Lower leg skin (tissue), 4 donors: ENCODE data around the gene BICRAL. TPM values are rescaled to one million over a fixed set of nuclear protein-coding genes. Genes with fewer than 3 reads are reported as not detected.

Source experiments
- DNase-seq, 2 donors: peaks; one replicate each; pipeline ENCODE4 v3.0.0-alpha.2; 2019; ENCODE audit warnings: low spot score in 2 of 2
- H3K4me3 ChIP-seq: fragments of 200-600 bp; sonication (generic); 2 replicates; pipeline ENCODE4 v1.5.1; 2017; ENCODE audit warnings: mild to moderate bottlenecking, low read depth; ENCODE audit not compliant: poor library complexity, severe bottlenecking
- POLR2A ChIP-seq, 2 donors: fragments of 450-650 bp; IDR thresholded peaks; one replicate each; pipeline ENCODE4 v1.6.1; 2016 to 2017; ENCODE audit warnings: antibody characterized with exemption in 2 of 2, mild to moderate bottlenecking in 1 of 2, moderate library complexity in 1 of 2
- WGBS, 2 donors: methylation state at CpG; one replicate each; pipeline ENCODE4 v1.1.5; 2018; 5-methylcytosine and 5-hydroxymethylcytosine counted together
- intact Hi-C: fragments of 100-400 bp; cut with DNase I; formaldehyde crosslinking; loops from one replicate; pipeline ENCODE4 v1.15.0; 2023; ENCODE audit warnings: low total_unique reads
- total RNA-seq, 4 donors: library from RNA; depleted of rRNA; stranded (reverse); fragments of >200 nt; gene quantifications; one replicate each; pipeline ENCODE4 v1.1.0, GENCODE V29; 2016
- TF ChIP-seq, protein P1 (sequence below), 3 donors: fragments of 450-650 bp; IDR thresholded peaks; one replicate each; pipeline ENCODE4 v1.5.1; 2016; ENCODE audit warnings: antibody characterized with exemption in 3 of 3, mild to moderate bottlenecking in 3 of 3, moderate library complexity in 2 of 3

BICRAL gene
- total RNA-seq, 4 donors from 2014 or later, result 19.4 to 23.4 (median 20.5) TPM

GRCh38 chr6:42751055-42751454, 30.8 kb upstream of the BICRAL start:
- no peak for DNase-seq
- WGBS, 2 donors, result 72 to 73% methylated on average over 3 of the region's 3 CpGs
- TF ChIP-seq, protein P1, sequence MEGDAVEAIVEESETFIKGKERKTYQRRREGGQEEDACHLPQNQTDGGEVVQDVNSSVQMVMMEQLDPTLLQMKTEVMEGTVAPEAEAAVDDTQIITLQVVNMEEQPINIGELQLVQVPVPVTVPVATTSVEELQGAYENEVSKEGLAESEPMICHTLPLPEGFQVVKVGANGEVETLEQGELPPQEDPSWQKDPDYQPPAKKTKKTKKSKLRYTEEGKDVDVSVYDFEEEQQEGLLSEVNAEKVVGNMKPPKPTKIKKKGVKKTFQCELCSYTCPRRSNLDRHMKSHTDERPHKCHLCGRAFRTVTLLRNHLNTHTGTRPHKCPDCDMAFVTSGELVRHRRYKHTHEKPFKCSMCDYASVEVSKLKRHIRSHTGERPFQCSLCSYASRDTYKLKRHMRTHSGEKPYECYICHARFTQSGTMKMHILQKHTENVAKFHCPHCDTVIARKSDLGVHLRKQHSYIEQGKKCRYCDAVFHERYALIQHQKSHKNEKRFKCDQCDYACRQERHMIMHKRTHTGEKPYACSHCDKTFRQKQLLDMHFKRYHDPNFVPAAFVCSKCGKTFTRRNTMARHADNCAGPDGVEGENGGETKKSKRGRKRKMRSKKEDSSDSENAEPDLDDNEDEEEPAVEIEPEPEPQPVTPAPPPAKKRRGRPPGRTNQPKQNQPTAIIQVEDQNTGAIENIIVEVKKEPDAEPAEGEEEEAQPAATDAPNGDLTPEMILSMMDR (IDR thresholded peaks at IDR 0.05), result no peak
- TF ChIP-seq POLR2A (IDR thresholded peaks at IDR 0.05), result no peak
- intact Hi-C loops, result no loop called here
- no peak overlapping the region for H3K4me3 ChIP-seq

DNA sequence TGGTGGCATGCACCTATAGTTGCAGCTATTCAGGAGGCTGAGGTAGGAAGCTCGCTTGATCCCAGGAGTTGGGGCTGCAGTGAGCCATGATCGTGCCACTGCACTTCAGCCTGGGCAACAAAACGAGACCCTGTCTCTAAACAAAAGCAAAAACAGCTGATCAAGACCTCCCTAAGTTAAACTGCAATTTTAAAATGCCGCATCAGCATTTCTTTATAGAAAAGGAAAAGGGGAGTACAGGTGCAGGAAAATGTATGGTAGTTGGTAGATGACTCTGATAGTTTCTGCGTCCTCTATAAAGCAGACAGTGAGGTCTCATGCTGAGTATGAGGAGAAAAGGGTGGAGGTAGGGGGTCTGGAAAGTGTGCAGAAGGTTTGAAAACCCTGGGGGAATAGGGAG, 27.1 kb upstream of the BICRAL start:
- intact Hi-C loops, result no loop called here
- no peak overlapping the region for H3K4me3 ChIP-seq
- DNase-seq, result no peak
- no peak for TF ChIP-seq POLR2A (IDR thresholded peaks at IDR 0.05)
- TF ChIP-seq, protein P1 (IDR thresholded peaks at IDR 0.05), result no peak
- WGBS, 2 donors, result 97 to 98% methylated on average over 5 of the region's 5 CpGs

GRCh38 chr6:42756722-42757121, 25.1 kb upstream of the BICRAL start:
- intact Hi-C loops, result no loop called here
- DNase-seq, result no peak
- 94 to 96% methylated on average over 7 of the region's 7 CpGs for WGBS, 2 donors
- TF ChIP-seq, protein P1 (IDR thresholded peaks at IDR 0.05), result no peak
- no peak for TF ChIP-seq POLR2A (IDR thresholded peaks at IDR 0.05)
- no peak overlapping the region for H3K4me3 ChIP-seq

GRCh38 chr6:42758756-42759430, 23.0 kb upstream of the BICRAL start:
- 93 to 98% methylated on average over 3 of the region's 3 CpGs for WGBS, 2 donors
- TF ChIP-seq, protein P1 (IDR thresholded peaks at IDR 0.05), result no peak
- TF ChIP-seq POLR2A (IDR thresholded peaks at IDR 0.05), result no peak
- DNase-seq, result no peak
- intact Hi-C loops, result no loop called here
- H3K4me3 ChIP-seq, result no peak overlapping the region

- WGBS, 2 donors, result 90 to 91% methylated on average over 8 of the region's 8 CpGs
- H3K4me3 ChIP-seq, result no peak overlapping the region
Observed at GRCh38 chr6:42761287-42762067, 20.4 kb upstream of the BICRAL start.

More at GRCh38 chr6:42761287-42762067, 20.4 kb upstream of the BICRAL start:
- DNase-seq, result no peak
- TF ChIP-seq POLR2A (IDR thresholded peaks at IDR 0.05), result no peak
- TF ChIP-seq, protein P1 (IDR thresholded peaks at IDR 0.05), result no peak
- intact Hi-C loops, result no loop called here
